Dedifferentiated amniotic fluid mesenchymal stem cell (primary cell): Measurements from ENCODE around the gene CFAP54.
"Not testable (repeated sequence)": the region's sequence is repeated elsewhere in the genome, so short reads cannot be mapped to it uniquely, and the experiment has no call there.

Experiments
- DNase-seq: peaks from one replicate; pipeline ENCODE4 v3.0.0-alpha.2; 2016; ENCODE audit errors: extremely low spot score

CFAP54 gene

GRCh38 chr12:96513166-96513565 is 23.8 kb downstream of the CFAP54 start:
- DNase-seq = no peak

GRCh38 chr12:96513681-96514080 is 24.3 kb downstream of the CFAP54 start:
- no peak for DNase-seq

- DNase-seq = peak; percentile 27
Measured at GRCh38 chr12:96514328-96514727, 25.0 kb downstream of the CFAP54 start.

GRCh38 chr12:96516472-96517430 is 27.4 kb downstream of the CFAP54 start:
- peak; percentile 80 for DNase-seq

- no peak for DNase-seq
Measured at GRCh38 chr12:96520767-96521166, 31.4 kb downstream of the CFAP54 start.

GRCh38 chr12:96521895-96522682 is 32.7 kb downstream of the CFAP54 start:
- DNase-seq = no peak

GRCh38 chr12:96522690-96523089 is 33.3 kb downstream of the CFAP54 start:
- DNase-seq = no peak

GRCh38 chr12:96526110-96526509 is 36.7 kb downstream of the CFAP54 start:
- DNase-seq = no peak

GRCh38 chr12:96529912-96530311 is 40.5 kb downstream of the CFAP54 start:
- DNase-seq = no peak

- DNase-seq = no peak
Measured at GRCh38 chr12:96534339-96534738, 45.0 kb downstream of the CFAP54 start.

GRCh38 chr12:96548384-96548783 is 59.0 kb downstream of the CFAP54 start:
- DNase-seq = no peak

- no peak for DNase-seq
Measured at GRCh38 chr12:96549341-96549740, 60.0 kb downstream of the CFAP54 start.

- DNase-seq = no peak
Measured at GRCh38 chr12:96570579-96570978, 81.2 kb downstream of the CFAP54 start.

- no peak for DNase-seq
Measured at GRCh38 chr12:96571101-96571862, 81.9 kb downstream of the CFAP54 start.

- DNase-seq = peak; percentile 66
Measured at GRCh38 chr12:96578526-96579125, 89.2 kb downstream of the CFAP54 start.

- no peak for DNase-seq
Measured at GRCh38 chr12:96585977-96586376, 96.6 kb downstream of the CFAP54 start.

GRCh38 chr12:96587691-96588090 is 98.3 kb downstream of the CFAP54 start:
- no peak for DNase-seq

GRCh38 chr12:96590970-96591369 is 101.6 kb downstream of the CFAP54 start:
- no peak for DNase-seq

GRCh38 chr12:96604374-96604773 is 115.0 kb downstream of the CFAP54 start:
- not testable (repeated sequence) for DNase-seq

GRCh38 chr12:96605684-96606083 is 116.3 kb downstream of the CFAP54 start:
- DNase-seq = no peak

- DNase-seq = no peak
Measured at GRCh38 chr12:96606134-96606533, 116.8 kb downstream of the CFAP54 start.

- no peak for DNase-seq
Measured at GRCh38 chr12:96606644-96607043, 117.3 kb downstream of the CFAP54 start.
